A673 (cell line): Measurements from ENCODE around the gene SMOC1. TPM values are rescaled to one million over a fixed set of nuclear protein-coding genes. Genes with fewer than 3 reads are reported as not detected.
A peak's percentile ranks its signal among the peaks of the same experiment; 100 is the strongest.

Experiments
- BruUV-seq: library from RNA; stranded (reverse); fragments of 400-500 nt; replicated peaks from 2 replicates; lab custom pipeline; 2021; lab: Mats Ljungman, UMichigan
- CTCF ChIA-PET: fragments of 300-600 bp; sonication (Branson Sonifier 250); formaldehyde crosslinking; loops from one replicate; lab custom pipeline; 2022; ENCODE audit warnings: antibody characterized with exemption; lab: Charles Lee
- POLR2A ChIA-PET: fragments of 300-600 bp; sonication (Branson Sonifier 250); formaldehyde crosslinking; loops from one replicate; lab custom pipeline; 2022; ENCODE audit warnings: antibody characterized with exemption; ENCODE audit not compliant: low non-redundant PET; lab: Charles Lee
- DNase-seq: peaks from one replicate; pipeline ENCODE4 v3.0.0-alpha.2; 2015; ENCODE audit warnings: low spot score
- H3K27ac ChIP-seq: fragments of 200-600 bp; sonication (generic); 2 replicates; pipeline ENCODE4 v1.5.1; 2016; ENCODE audit warnings: mixed run types, low read depth, mild to moderate bottlenecking, mixed read lengths, antibody characterized with exemption, low read length; ENCODE audit not compliant: poor library complexity, severe bottlenecking
- H3K27me3 ChIP-seq: fragments of 200-600 bp; sonication (generic); replicated peaks from 2 replicates; pipeline ENCODE4 v1.6.1; 2017; ENCODE audit warnings: mixed run types, low read depth, mild to moderate bottlenecking, mixed read lengths, antibody characterized with exemption, low read length; ENCODE audit not compliant: insufficient read depth, poor library complexity
- H3K36me3 ChIP-seq: fragments of 200-600 bp; sonication (generic); 2 replicates; pipeline ENCODE4 v1.6.1; 2016; ENCODE audit warnings: mixed run types, mild to moderate bottlenecking, mixed read lengths, antibody characterized with exemption, low read length; ENCODE audit not compliant: insufficient read depth, poor library complexity, severe bottlenecking
- H3K4me1 ChIP-seq: fragments of 200-600 bp; sonication (generic); 2 replicates; pipeline ENCODE4 v1.6.1; 2017; ENCODE audit warnings: mixed run types, mild to moderate bottlenecking, mixed read lengths, antibody characterized with exemption, low read length; ENCODE audit not compliant: insufficient read depth, poor library complexity, severe bottlenecking
- H3K4me3 ChIP-seq: fragments of 200-600 bp; sonication (generic); 2 replicates; pipeline ENCODE4 v1.5.1; 2016; ENCODE audit warnings: low read depth, mixed run types, mild to moderate bottlenecking, mixed read lengths, low read length; ENCODE audit not compliant: poor library complexity, severe bottlenecking
- H3K9me3 ChIP-seq: fragments of 200-600 bp; sonication (generic); 2 replicates; pipeline ENCODE4 v1.6.1; 2016; ENCODE audit warnings: mixed run types, low read depth, mild to moderate bottlenecking, mixed read lengths, antibody characterized with exemption, low read length; ENCODE audit not compliant: poor library complexity, severe bottlenecking
- CTCF ChIP-seq: fragments of 300-800, 200-600 bp; sonication (generic); conservative IDR thresholded peaks from 2 replicates; pipeline ENCODE4 v1.5.1; 2017; ENCODE audit warnings: low read depth, mild to moderate bottlenecking, antibody characterized with exemption, low read length, moderate library complexity, mixed read lengths
- EZH2 ChIP-seq: fragments of 200-600 bp; sonication (generic); IDR thresholded peaks from 2 replicates; pipeline ENCODE4 v1.6.1; 2017; ENCODE audit warnings: borderline replicate concordance, low read depth, mild to moderate bottlenecking, mixed read lengths, antibody characterized with exemption, low read length; ENCODE audit not compliant: poor library complexity, severe bottlenecking
- intact Hi-C: fragments of 100-400 bp; cut with micrococcal nuclease; formaldehyde crosslinking; loops from one replicate; pipeline ENCODE4 v1.10.0; 2022; ENCODE audit not compliant: unreplicated experiment
- total RNA-seq: library from RNA; stranded (reverse); gene quantifications from 2 replicates; pipeline ENCODE4 v1.2.3, GENCODE V29; 2021

SMOC1 gene
- total RNA-seq, 1 experiment from 2014 or later, result not detected

GRCh38 chr14:70069186-70069585, 190.0 kb downstream of the SMOC1 start:
- BruUV-seq, result no TSS peak
- Histone ChIP-seq H3K9me3 (no peaks in the 10 kb centered on the region), H3K4me1 (no peaks in the 10 kb centered on the region), H3K4me3 (no peak overlapping the region), H3K36me3 (no peaks in the 10 kb centered on the region), H3K27me3 (peaks cover 63% of the 10 kb centered on the region), H3K27ac (no peak overlapping the region)
- intact Hi-C loops, result no loop called here
- TF ChIP-seq EZH2, result no peak
- TF ChIP-seq CTCF, result no peak
- ChIA-PET CTCF (no interaction called here), POLR2A (no interaction called here)
- no peak for DNase-seq

GRCh38 chr14:70073924-70074566, 194.8 kb downstream of the SMOC1 start:
- H3K4me3 ChIP-seq, result no peak overlapping the region
- peaks cover 51% of the 10 kb centered on the region for H3K27me3 ChIP-seq
- H3K36me3 ChIP-seq, result no peaks in the 10 kb centered on the region
- H3K4me1 ChIP-seq, result no peaks in the 10 kb centered on the region
- BruUV-seq, result no TSS peak
- H3K27ac ChIP-seq, result no peak overlapping the region
- DNase-seq, result peak; percentile 79
- POLR2A ChIA-PET, result no interaction called here
- TF ChIP-seq EZH2, result no peak
- peak; percentile 93 for TF ChIP-seq CTCF
- no peaks in the 10 kb centered on the region for H3K9me3 ChIP-seq
- intact Hi-C loops, result loop anchor here (1.0 kb wide), 1 partner anchor 255 kb away; no protein-coding TSS in a partner anchor
- CTCF ChIA-PET, result interaction anchor here (1.3 kb wide), 1 partner anchor 255 kb away, joined by 5 read pairs; no protein-coding TSS in a partner anchor

- no peak overlapping the region for H3K4me3 ChIP-seq
- intact Hi-C loops, result no loop called here
- ChIA-PET CTCF (no interaction called here), POLR2A (no interaction called here)
- H3K9me3 ChIP-seq, result no peaks in the 10 kb centered on the region
- BruUV-seq, result no TSS peak
- no peaks in the 10 kb centered on the region for H3K36me3 ChIP-seq
- peaks cover 39% of the 10 kb centered on the region for H3K27me3 ChIP-seq
- no peak for DNase-seq
- H3K27ac ChIP-seq, result no peak overlapping the region
- TF ChIP-seq EZH2 (no peak), CTCF (no peak)
- H3K4me1 ChIP-seq, result no peaks in the 10 kb centered on the region
Measured at GRCh38 chr14:70077005-70077404, 197.8 kb downstream of the SMOC1 start.
